Measurements from ENCODE around the gene PPP1R1C.

PPP1R1C gene

GRCh38 chr2:182064019-182064778 lies 78.5 kb downstream of the PPP1R1C start:
- no peak for DNase-seq

DNA sequence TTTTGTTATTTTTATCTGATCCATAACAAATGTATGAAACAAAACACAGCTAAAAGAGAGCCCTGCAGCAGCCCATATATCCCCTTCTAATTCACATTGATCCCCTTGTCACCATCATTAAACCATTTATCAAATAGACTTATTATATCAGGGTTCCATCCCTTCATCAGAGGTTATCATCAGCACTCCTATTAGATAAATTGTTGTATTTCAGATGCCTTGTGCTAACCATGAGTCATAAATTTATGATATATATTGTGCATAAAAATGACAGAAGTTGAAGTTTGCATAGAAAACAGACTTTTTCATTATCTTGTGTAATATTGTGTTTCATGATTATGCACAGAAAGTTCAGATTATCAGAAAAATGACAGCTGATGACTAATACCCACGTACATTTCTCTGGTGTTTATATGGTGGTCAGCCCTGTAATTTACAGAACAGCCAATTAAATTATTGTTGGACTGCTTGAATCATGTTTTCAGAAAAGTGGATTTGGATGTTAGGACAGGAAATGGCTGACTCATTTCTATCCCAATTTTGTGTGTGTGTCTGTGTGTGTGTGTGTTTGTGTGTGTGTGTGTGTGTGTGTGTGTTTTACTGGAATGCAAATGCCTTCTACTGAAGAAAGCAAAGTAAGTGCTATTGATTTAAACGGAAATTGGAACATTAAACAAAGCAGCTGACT lies 80.9 kb downstream of the PPP1R1C start:
- DNase-seq = no peak

DNA sequence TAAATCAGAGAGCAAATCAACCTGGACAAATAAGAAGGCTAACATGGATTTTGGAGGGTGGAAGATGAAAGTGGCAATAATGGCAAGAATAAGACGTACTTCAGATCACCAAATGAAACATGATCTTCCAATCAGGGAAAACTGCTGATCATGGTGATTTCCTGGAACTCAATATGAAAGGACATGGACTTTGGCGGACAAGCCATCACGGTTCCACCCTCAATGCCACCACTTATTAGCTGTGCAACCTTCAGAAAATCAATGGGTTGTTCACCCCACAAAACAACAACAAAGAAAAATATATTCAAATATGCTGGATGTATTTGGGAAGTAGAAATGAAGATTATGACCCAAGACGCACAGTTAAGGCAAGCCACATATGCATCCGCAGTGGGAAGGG lies 81.7 kb downstream of the PPP1R1C start:
- no peak for DNase-seq

DNA sequence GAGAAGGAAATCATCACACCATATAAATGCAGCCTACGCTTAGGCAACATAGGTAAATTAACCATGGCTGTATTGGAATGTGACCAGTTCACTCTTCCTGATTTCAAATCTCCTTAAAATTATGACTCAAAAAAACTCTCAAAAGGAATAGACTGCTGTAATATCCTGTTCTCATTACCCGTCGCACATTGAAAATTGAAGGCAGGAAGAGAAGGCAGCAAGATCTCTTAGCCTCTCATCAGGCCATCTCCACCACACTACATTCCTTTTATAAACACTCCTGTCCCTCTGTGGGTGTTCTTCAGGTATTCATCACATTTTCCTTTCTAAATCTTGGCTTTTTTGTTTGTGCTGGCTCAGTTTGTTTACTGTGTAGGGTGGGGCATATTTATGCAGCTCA lies 83.2 kb downstream of the PPP1R1C start:
- DNase-seq = no peak

DNA sequence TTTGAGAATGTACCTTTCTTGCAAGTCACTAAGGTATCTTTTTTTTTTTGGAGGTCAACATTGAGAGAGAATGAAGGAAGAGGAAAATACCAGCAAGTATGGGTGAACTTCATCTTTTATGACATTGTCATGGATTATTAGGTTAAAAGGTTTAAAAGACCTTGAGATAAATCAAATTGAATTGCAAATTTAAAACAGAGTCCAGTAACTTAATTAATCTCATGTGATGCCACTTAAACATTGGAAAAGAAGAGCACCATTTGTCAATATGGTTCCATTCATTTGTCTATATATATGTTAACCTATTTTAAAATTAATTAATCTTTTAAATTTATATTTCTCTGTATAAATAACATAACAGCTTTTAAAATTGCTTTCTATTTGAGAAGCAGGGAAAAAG lies 83.8 kb downstream of the PPP1R1C start:
- DNase-seq = no peak

GRCh38 chr2:182069908-182070307 lies 84.3 kb downstream of the PPP1R1C start:
- DNase-seq = no peak

DNA sequence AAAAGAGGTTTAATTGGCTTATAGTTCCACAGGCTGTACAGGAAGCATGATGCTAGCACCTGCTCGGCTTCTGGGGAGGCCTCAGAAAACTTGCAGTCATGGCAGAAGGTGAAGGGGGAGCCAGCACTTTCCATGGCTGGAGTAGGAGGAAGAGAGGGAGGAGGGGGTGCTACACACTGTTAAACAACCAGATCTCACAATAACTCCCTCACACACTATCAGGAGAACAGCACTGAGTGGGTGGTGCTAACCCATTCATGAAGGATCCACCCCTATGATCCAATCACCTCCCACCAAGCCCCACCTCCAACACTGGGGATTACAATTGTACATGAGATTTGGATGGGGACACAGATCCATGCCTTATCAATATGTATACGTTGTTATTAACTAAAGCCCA lies 85.1 kb downstream of the PPP1R1C start:
- DNase-seq = no peak

DNA sequence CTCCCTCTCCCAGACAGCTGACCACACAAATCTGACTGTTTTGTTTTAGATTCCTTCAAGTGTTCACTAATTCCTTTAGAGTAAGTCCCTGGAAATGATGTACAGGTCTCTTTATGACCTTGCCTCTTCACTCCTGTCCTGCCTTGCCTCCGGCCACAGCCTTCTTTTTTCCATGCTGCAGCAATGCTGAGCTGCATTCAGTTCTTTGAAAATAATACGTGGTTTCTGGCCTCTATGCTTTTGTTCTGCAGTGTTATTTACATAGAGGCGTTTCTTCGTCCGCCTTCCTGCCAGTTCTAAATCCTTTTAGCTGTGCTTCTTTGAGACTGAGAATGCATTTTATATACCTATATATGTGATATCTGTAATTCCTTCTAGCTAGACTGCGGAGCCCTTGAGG lies 87.2 kb downstream of the PPP1R1C start:
- DNase-seq = no peak

DNA sequence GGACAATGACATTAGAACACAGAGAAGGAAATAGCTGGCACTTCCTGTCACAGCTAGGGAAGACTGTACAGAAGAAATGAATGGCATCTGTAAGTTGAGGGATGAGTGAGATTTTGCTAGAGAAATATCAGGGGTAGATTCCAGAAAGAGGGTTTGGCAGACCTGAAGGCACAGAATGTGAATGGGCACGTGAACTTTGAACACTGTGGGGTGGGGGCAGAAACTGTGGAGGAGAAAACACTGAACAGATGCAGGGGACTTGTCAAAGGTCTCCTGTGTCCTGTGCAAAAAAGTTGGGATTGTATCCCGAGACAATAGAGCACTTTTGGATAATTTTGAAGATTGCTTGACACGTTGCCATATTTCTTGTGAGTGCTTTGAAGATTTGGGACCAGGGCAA lies 88.0 kb downstream of the PPP1R1C start:
- no peak for DNase-seq

DNA sequence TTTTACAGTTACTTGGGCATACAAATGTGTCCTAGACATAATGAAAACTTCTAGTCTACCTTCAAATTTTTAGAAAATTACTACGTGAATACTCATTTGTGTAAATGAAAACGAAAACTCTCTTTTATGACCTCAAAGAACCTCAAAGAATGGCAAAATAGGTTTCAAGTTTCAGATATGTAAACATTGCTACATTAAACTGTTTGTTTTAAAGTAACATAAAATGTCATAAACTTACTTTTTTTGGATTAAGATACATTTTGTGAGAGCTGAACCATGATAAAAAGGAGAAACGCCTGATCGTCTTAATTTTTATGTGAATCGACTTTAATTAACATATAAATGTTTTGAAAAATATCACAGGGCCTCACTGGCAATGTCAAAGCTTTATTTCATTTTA lies 91.4 kb downstream of the PPP1R1C start:
- no peak for DNase-seq

DNA sequence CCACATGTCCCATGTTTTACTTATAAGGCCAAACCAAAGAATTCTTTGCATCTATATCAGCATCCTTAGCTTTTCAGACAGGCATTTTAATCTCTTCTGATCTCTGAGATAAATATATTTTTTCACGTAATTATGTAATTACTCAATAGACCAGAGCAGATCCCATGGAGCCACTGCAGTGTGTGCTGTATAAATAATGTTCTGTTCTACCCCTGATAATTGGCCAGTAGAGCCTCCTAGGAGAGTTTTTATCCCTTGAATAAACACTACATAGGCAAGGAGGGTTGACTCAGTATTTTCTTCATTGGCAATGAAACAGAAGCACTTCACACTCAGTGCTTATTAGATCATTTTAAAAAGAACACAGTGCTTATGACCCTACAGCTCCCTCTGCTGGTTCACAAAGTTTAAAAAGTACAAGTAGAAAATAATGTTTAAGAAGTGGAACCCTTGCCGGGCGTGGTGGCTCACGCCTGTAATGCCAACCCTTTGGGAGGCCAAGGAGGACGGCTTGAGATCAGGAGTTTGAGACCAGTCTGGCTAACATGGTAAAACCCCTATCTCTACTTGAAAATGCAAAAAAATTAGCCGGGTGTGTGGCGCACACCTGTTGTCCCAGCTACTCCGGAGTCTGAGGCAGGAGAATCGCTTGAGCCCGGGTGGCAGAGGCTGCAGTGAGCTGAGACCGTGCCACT lies 91.9 kb downstream of the PPP1R1C start:
- DNase-seq = peak; percentile 3 to 11

- DNase-seq = no peak
These were observed 93.4 kb downstream of the PPP1R1C start for GRCh38 chr2:182078988-182079602.

- no peak for DNase-seq
These were observed 94.8 kb downstream of the PPP1R1C start for GRCh38 chr2:182080493-182080892.

GRCh38 chr2:182081602-182082260 lies 96.1 kb downstream of the PPP1R1C start:
- no peak for DNase-seq

- no peak for DNase-seq
These were observed 103.1 kb downstream of the PPP1R1C start for GRCh38 chr2:182088681-182089320.

GRCh38 chr2:182090486-182090885 lies 104.8 kb downstream of the PPP1R1C start:
- DNase-seq = no peak

DNA sequence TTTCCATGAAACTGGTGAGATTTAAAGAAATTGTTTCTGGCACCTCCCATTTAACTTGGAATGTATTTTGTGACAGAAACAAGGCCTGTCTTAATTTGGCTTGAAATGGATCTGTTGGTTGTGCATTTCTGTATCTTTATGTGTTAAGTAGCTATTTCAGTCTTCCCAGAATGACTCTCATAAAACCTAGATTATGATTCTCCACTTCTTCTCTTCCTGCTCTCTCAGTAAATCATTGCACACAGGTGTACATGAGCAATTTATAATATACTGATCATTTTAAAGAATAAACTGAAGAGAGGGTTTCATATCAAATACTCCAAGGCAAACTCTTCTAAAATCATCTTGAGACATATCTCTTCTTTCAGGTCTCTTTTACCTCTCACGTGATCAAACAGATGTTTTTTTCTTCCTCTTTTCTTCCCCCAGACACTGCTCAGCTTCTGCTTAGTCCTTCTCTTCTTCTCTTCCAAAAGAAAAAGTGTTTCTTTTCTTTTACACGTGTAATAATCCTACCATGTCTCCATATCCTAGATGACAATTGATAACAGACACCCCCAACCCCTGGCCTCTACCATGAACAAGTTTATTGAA lies 112.0 kb downstream of the PPP1R1C start:
- DNase-seq = no peak

DNA sequence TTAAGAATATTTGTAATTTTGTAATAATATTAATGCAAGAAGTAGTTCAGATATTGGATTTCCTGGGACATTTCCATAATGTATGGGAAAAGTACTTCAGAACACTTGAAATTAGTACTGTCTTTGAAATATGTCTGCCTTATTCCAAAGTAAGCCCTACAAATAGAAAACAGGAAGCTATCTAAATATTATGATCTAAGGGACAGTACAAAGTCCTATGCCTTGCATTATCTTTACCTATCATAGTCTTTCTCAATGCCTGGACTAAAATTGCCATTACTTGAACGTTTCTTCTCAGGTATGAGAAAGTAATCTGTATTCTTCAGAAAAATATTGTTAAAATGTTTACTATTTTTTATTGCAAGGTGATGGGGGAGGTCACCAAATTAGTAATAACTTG lies 113.0 kb downstream of the PPP1R1C start:
- DNase-seq = no peak

DNA sequence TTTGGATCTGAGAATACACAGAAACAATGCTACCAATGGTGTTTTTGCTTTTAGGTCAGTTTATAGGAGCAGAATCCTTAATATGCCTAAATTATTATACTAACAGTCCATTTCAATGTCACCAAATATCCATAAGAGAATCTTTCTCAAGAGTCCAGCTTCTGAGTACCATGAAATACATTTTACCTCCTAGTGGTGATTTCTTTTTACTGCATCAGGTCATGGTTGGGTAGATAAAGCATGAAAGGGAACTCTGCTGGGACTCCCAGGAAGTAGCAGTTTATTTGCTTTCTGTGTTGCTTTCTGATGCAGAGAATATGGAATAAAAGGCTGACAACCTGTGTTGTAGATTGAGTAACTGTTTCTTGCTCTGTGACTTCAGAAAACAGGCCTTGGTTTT lies 115.6 kb downstream of the PPP1R1C start:
- DNase-seq = no peak

GRCh38 chr2:182103526-182103925 lies 117.9 kb downstream of the PPP1R1C start:
- no peak for DNase-seq

DNA sequence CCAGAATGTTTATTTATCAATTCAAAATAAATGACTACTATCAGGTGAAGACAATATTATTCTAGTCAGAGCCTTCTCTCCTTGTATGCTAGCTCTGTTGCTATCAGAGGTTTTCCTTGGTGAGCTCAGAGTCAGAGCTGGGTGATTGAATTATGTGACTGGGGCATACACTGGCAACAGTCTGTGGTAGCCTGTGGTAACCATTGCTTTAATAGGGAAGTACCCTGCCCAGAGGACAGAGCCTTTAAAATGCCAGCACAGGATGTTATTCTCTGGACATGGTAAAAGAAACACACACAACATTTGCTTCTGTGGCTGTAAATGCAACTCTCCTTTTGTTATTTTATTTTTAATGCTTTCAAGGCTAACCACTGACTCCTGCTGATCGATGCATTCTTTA lies 124.7 kb downstream of the PPP1R1C start:
- no peak for DNase-seq

GRCh38 chr2:182113334-182113733 lies 127.7 kb downstream of the PPP1R1C start:
- no peak for DNase-seq

Measured in stimulated activated CD4-positive, alpha-beta T cell treated with anti-CD3 and anti-CD28 coated beads, Interleukin-2, amount 100 ng/mL, for 48 hours (primary cell).